ENCODE data around the gene DENND10. TPM values are rescaled to one million over a fixed set of nuclear protein-coding genes. Genes with fewer than 3 reads are reported as not detected.
A peak's percentile ranks its signal among the peaks of the same experiment; 100 is the strongest.
"Not testable (repeated sequence)": the region's sequence is repeated elsewhere in the genome, so short reads cannot be mapped to it uniquely, and the experiment has no call there.

The DENND10 gene
- total and polyA plus RNA-seq, 5 experiments from 2014 or later, result 18.3 to 23.2 (median 20.4) TPM

DNA sequence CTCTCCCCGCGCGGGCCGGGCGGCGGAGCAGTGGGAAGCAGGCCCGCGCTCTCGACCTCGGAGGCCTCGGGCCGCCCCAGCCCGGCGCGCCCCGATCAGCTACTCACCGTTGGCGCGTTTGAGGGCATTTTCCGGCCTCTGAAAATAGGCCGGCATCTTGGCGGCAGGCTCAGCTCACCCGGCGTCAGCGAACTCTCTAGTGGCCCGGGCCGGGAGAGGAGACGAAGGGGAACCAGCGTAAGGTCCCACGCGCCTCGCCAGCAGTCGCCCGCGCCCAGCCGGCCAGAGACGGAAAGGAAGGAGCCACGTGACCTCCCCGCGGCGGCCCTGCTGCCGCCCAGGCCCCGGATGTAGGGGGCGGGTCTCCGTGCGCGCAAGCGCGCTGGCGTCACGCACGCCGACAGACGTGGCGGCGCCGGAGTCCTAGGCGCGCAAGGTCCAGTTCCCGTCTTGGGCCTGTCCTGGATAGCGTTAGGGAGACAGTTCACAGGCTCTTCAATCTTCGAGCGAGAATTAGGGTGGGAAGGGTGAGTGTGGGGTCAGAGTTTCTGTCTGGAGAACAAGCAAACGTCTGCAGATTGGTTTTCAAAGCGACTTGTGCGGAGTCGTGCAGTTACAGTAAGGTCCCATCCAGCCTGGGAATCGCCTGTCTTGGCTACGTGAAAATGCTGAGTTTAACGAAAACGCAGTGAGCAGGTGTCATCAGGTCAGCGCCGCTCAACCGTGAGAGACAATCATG is 23.2 kb upstream of the DENND10 start, which contains the start of gene EIF3A:
Gene EIF3A (minus strand): TSS at position 297 of the 739 bp plus-strand sequence. CDS start 141 bp downstream, at position 156.
- H3K27me3 Mint-ChIP-seq, result no peaks in the 10 kb centered on the region
- peaks cover 26 to 61% (median 42%) of the 10 kb centered on the region in 4 donors for H3K4me1 Mint-ChIP-seq
- peak within 1 kb of the TSS; percentile 94 to 99 (median 98) for H3K27ac Mint-ChIP-seq
- H3K9me3 Mint-ChIP-seq, result no peaks in the 10 kb centered on the region
- peaks cover 0 to 9% (median 0%) of the 10 kb centered on the region in 3 donors for H3K36me3 Mint-ChIP-seq
- POLR2A ChIA-PET, result interaction anchor here (1.0 to 2.9 kb wide), 7 partner anchors 10 to 792 kb away, joined by 3 to 20 read pairs (median 5); partner anchors contain the start of genes DENND10, MCMBP and SFXN4
- ATAC-seq (peak; percentile 77 to 80), DNase-seq (peak; percentile 82 to 94 (median 92))
- peak within 1 kb of the TSS; percentile 93 to 100 (median 96) for H3K4me3 Mint-ChIP-seq

- POLR2A ChIA-PET, result no interaction called here
- Mint-ChIP-seq H3K27ac (no peak overlapping the region), H3K4me3 (no peak overlapping the region)
Measured at GRCh38 chr10:119084896-119085295, 19.0 kb upstream of the DENND10 start.

DNA sequence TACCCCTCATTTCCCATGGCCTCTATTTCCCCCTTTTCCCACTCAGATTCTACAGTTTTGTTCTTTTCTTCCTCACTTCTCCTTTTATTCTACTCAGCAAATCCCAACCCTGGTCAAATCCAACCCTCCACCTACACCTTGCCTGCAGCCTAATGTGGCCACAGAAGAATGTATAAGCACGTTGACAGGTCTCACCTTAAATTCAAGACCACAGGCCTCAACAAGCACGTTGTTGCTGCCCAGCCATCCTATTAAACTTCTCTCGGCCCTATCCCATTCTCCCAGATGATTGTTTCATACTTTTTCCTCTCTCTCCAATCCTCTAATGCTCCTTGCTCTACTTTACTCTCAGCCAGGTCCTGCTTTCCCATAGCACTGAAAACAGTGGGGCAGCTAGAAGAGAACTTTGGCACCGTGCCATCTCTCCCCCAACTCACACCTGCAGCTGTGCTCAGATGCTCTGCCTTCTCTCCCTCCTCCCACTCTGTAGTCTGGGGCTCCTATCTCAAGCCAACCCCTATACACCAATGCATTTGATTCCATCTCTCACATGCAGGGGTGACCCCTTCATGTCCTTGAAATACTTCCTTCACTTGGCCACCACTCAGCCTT is 16.5 kb upstream of the DENND10 start:
- H3K27ac Mint-ChIP-seq, result peak overlapping the region in 3 of 10 donors; percentile 17 to 79 (median 36)
- peak overlapping the region in 1 of 10 donors; percentile 15 for H3K4me3 Mint-ChIP-seq

More at GRCh38 chr10:119084896-119085295, 19.0 kb upstream of the DENND10 start:
- H3K9me3 Mint-ChIP-seq, result no peaks in the 10 kb centered on the region
- H3K27me3 Mint-ChIP-seq, result no peaks in the 10 kb centered on the region
- DNase-seq, result no peak
- no peak for ATAC-seq
- peaks cover 13 to 35% (median 19%) of the 10 kb centered on the region in 4 donors for H3K4me1 Mint-ChIP-seq
- no peaks in the 10 kb centered on the region for H3K36me3 Mint-ChIP-seq

DNA sequence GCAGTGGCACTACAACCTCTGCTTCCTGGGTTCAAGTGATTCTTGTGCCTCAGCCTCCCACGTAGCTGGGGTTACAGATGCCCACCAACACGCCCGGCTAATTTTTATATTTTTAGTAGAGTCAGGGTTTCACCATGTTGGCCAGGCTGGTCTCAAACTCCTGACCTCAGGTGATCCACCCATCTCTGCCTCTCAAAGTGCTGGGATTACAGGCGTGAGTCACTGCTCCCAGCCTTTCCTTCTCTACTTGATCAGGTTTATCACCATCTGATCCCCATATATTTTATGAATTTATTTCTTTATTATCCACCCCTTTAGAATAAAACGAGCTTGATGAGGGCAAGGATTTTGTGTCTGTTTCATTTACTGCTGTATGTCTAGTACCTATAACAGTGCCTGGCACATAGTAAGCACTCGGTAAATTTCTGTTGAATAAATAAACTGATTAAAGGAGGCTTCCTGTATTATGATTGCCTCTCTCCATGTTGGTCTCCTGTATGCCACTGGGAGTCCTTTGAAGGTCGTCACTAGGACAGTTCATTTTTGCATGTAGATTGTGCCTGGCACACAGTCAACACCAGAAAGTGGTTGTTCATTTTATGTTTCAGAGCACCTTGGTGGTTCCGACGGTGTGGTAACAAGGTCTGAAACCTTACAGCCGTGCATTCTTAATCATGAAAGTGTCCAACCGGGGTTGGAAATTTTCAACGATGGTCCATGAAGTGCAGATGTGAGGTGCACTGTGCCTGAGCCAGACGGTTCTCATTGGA is 13.7 kb upstream of the DENND10 start:
- Mint-ChIP-seq H3K27ac (peak overlapping the region; percentile 79 to 96 (median 90)), H3K27me3 (no peaks in the 10 kb centered on the region), H3K9me3 (no peaks in the 10 kb centered on the region), H3K4me1 (peaks cover 13 to 46% (median 23%) of the 10 kb centered on the region in 4 donors), H3K4me3 (peak overlapping the region in 7 of 10 donors; percentile 31 to 74 (median 54)), H3K36me3 (no peaks in the 10 kb centered on the region)
- POLR2A ChIA-PET, result interaction anchor here (0.6 kb wide), 1 partner anchor 49 kb away, joined by 7 read pairs; no protein-coding TSS in a partner anchor
- ATAC-seq (peak in 1 of 2 donors; percentile 50), DNase-seq (peak in 3 of 10 donors; percentile 19 to 44 (median 30))

More for the DNA sequence above, 16.5 kb upstream of the DENND10 start:
- POLR2A ChIA-PET, result no interaction called here
- Mint-ChIP-seq H3K27me3 (no peaks in the 10 kb centered on the region), H3K4me1 (peaks cover 13 to 49% (median 24%) of the 10 kb centered on the region in 4 donors), H3K9me3 (no peaks in the 10 kb centered on the region), H3K36me3 (no peaks in the 10 kb centered on the region)
- ATAC-seq, result no peak
- no peak for DNase-seq

DNA sequence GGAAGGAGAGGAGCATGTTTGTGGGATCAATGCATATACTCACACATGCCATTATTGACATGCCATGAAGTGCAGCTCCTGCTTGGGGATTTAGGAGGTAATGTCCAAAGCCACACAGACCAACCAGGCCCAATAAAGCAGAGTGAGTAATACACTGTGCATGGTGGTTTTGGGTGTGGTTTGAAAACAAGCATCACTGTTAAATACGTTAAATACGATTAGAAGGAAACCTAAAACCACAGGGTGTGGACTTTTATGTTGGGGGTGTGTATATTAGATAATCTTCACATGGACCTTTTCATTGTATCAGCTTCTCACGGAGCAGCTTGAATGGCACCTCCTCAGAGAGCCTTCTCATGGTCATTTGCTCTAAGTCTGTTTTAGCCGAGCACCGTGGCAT is 12.9 kb upstream of the DENND10 start:
- H3K4me1 Mint-ChIP-seq, result peaks cover 13 to 49% (median 20%) of the 10 kb centered on the region in 4 donors

DNA sequence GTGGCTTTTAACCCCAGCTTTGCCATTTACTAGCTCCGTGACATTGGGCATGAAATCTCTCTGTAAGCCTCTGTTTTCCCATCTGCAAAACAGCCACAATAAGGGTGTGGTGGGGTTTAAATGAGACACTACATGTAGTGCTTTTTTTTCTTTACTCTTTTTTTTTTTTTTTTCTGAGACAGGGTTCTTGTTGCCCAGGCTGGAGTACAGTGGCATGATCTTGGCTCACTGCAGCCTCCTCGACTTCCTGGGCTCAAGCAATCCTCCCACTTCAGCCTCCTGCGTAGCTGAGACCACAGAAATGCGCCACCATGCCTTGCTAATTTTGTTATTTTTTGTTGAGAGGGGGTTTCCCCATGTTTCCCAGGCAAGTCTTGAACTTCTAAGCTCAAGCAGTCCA is 8.3 kb upstream of the DENND10 start:
- no peaks in the 10 kb centered on the region for H3K36me3 Mint-ChIP-seq
- H3K27ac Mint-ChIP-seq, result peak overlapping the region in 4 of 10 donors; percentile 40 to 62 (median 48)
- ATAC-seq, result no peak
- peaks cover 5 to 32% (median 12%) of the 10 kb centered on the region in 4 donors for H3K4me1 Mint-ChIP-seq
- POLR2A ChIA-PET, result interaction anchor here (0.7 kb wide), 3 partner anchors 10 to 154 kb away, joined by 4 to 7 read pairs (median 7); no protein-coding TSS in a partner anchor
- H3K27me3 Mint-ChIP-seq, result no peaks in the 10 kb centered on the region
- H3K4me3 Mint-ChIP-seq, result no peak overlapping the region
- H3K9me3 Mint-ChIP-seq, result no peaks in the 10 kb centered on the region
- no peak for DNase-seq

More for the DNA sequence above, 12.9 kb upstream of the DENND10 start:
- peak; percentile 70 to 91 for ATAC-seq
- Mint-ChIP-seq H3K36me3 (no peaks in the 10 kb centered on the region), H3K4me3 (peak overlapping the region in 9 of 10 donors; percentile 39 to 74 (median 54)), H3K9me3 (no peaks in the 10 kb centered on the region), H3K27me3 (no peaks in the 10 kb centered on the region), H3K27ac (peak overlapping the region; percentile 79 to 96 (median 92))
- DNase-seq, result peak in 5 of 10 donors; percentile 19 to 58 (median 47)
- POLR2A ChIA-PET, result interaction anchor here (0.6 kb wide), 1 partner anchor 36 kb away, joined by 5 read pairs; no protein-coding TSS in a partner anchor

GRCh38 chr10:119096641-119097415 is 7.1 kb upstream of the DENND10 start:
- ATAC-seq, H3K4me3 Mint-ChIP-seq, H3K9me3 Mint-ChIP-seq, H3K27me3 Mint-ChIP-seq, DNase-seq, H3K36me3 Mint-ChIP-seq, POLR2A ChIA-PET, H3K27ac Mint-ChIP-seq: not testable (repeated sequence)
- peaks cover 0 to 30% (median 4%) of the 10 kb centered on the region in 4 donors for H3K4me1 Mint-ChIP-seq

DNA sequence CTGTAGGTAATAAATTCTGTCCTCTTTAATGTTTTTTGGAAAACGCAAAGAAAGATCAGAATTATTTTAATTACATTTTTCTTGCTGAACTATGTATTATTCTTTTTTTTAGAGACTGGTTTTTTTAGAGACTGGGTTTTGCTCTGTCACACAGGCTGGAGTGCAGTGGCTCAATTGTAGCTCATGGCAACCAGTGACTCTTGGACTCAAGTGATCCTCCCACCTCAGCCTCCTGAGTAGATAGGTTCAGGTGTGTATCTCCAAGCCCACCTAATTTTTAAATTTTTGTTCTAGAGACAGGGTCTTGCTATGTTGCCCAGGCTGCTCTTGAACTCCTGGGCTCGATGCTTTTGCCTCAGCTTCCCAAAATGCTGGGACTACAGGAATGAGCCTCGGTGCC is 5.3 kb upstream of the DENND10 start:
- H3K27ac Mint-ChIP-seq, result no peak overlapping the region
- no peaks in the 10 kb centered on the region for H3K36me3 Mint-ChIP-seq
- peaks cover 5 to 22% (median 8%) of the 10 kb centered on the region in 4 donors for H3K4me1 Mint-ChIP-seq
- POLR2A ChIA-PET, result no interaction called here
- no peaks in the 10 kb centered on the region for H3K9me3 Mint-ChIP-seq
- no peak for DNase-seq
- H3K27me3 Mint-ChIP-seq, result no peaks in the 10 kb centered on the region
- ATAC-seq, result no peak
- H3K4me3 Mint-ChIP-seq, result no peak overlapping the region

- peaks cover 6 to 28% (median 16%) of the 10 kb centered on the region in 4 donors for H3K4me1 Mint-ChIP-seq
- H3K36me3 Mint-ChIP-seq, result no peaks in the 10 kb centered on the region
- ATAC-seq (no peak), DNase-seq (no peak)
- no peaks in the 10 kb centered on the region for H3K9me3 Mint-ChIP-seq
- H3K4me3 Mint-ChIP-seq, result no peak overlapping the region
- peak overlapping the region in 4 of 10 donors; percentile 29 to 68 (median 47) for H3K27ac Mint-ChIP-seq
- H3K27me3 Mint-ChIP-seq, result no peaks in the 10 kb centered on the region
- POLR2A ChIA-PET, result interaction anchor here (0.6 to 1.7 kb wide), 3 partner anchors 18 to 393 kb away, joined by 4 to 6 read pairs (median 4); partner anchors contain the start of gene EIF3A
Measured at GRCh38 chr10:119100434-119101238, 3.3 kb upstream of the DENND10 start.

GRCh38 chr10:119101366-119102098 is 2.4 kb upstream of the DENND10 start:
- Mint-ChIP-seq H3K4me3 (no peak overlapping the region), H3K4me1 (peaks cover 6 to 29% (median 16%) of the 10 kb centered on the region in 4 donors), H3K27me3 (no peaks in the 10 kb centered on the region), H3K36me3 (no peaks in the 10 kb centered on the region), H3K27ac (peak overlapping the region in 5 of 10 donors; percentile 23 to 69 (median 62)), H3K9me3 (no peaks in the 10 kb centered on the region)
- POLR2A ChIA-PET, result interaction anchor here (0.6 to 1.7 kb wide), 2 partner anchors 19 to 21 kb away, joined by 4 to 6 read pairs; partner anchors contain the start of gene EIF3A
- DNase-seq, result no peak
- no peak for ATAC-seq

Measured in naive thymus-derived CD8-positive, alpha-beta T cell (primary cell).